RWPE1 (cell line): ENCODE measurements around the gene CRACDL.

Experiments
- CTCF ChIA-PET: fragments of 350-600 bp; sonication (Branson Sonifier 250); formaldehyde crosslinking; extraction: SDS; loops from one replicate; lab custom pipeline; 2021; lab: Yijun Ruan, JAX
- POLR2A ChIA-PET: fragments of 400-600 bp; formaldehyde crosslinking; extraction: SDS; loops from one replicate; lab custom pipeline; 2020; ENCODE audit warnings: antibody characterized with exemption; ENCODE audit not compliant: low non-redundant PET; lab: Yijun Ruan, JAX
- DNase-seq: peaks from one replicate; pipeline ENCODE4 v3.0.0; 2012; ENCODE audit warnings: low spot score
- H3K27ac ChIP-seq: fragments of 450-650 bp; 2 replicates; pipeline ENCODE4 v1.5.1; 2017
- CTCF ChIP-seq: fragments of 450-650 bp; conservative IDR thresholded peaks from 2 replicates; pipeline ENCODE4 v1.5.1; 2017; ENCODE audit warnings: low read depth, mild to moderate bottlenecking

The CRACDL gene

DNA sequence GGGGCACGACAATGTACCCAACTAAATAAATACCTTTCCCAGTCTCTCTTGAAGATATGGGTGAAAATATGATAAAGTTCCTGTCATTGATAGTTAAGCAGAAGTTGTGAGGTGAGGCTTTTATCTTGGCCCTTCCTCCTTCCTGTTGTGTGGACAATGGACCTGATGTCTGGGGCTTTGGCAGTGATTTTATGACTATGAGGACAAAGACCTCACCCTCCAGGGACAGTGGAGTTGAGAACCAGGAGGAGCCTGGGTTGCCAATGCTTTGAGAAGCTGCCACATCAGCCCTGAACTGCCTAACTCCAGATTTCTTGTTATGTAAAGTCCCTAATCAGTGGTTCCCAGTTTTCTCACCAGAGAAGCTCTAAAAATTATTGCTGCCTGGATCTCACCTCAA, 184.3 kb downstream of the CRACDL start:
- DNase-seq = no peak
- H3K27ac ChIP-seq = no peak overlapping the region
- ChIA-PET POLR2A (no interaction called here), CTCF (no interaction called here)
- no peak for TF ChIP-seq CTCF

DNA sequence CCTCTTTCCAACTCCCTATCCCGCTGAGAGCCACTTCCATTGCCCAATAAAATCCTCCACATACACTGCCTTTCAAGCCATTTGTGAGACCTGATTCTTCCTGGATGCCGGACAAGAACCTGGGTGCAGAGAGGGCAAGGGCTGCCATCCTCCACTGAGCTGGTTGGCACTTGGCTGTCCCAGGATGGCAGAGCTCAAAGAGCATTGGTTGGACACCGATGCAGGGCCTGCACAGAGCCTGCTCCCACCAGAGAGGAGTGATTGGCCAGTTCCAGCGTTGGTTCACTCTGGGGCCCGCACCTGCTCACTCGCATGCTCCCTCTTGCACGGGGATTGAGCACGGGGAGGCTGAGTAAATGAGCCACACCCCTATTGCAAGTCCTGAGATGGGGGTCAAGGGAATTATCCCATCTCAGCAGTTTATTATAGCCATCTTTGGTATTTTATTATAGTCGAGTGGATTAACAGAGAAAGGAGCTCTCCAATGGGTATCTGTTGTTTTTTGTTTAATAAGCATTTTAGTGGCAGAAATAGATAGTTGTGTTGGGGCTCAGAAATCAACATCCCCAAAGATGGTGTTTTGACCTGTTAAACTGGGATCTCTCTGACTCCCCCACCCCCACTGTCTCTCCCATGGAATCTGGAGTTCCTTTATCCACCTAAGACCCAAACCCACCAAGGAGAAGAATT, 185.3 kb downstream of the CRACDL start:
- ChIA-PET POLR2A (no interaction called here), CTCF (no interaction called here)
- DNase-seq = no peak
- H3K27ac ChIP-seq = no peak overlapping the region
- TF ChIP-seq CTCF = no peak

GRCh38 chr2:98749066-98749450, 187.0 kb downstream of the CRACDL start:
- CTCF ChIA-PET = no interaction called here
- POLR2A ChIA-PET = no interaction called here
- no peak overlapping the region for H3K27ac ChIP-seq
- TF ChIP-seq CTCF = no peak
- DNase-seq = no peak

- ChIA-PET CTCF (no interaction called here), POLR2A (no interaction called here)
- no peak overlapping the region for H3K27ac ChIP-seq
- DNase-seq = no peak
- TF ChIP-seq CTCF = no peak
Measured at GRCh38 chr2:98748292-98749065, 187.5 kb downstream of the CRACDL start.

DNA sequence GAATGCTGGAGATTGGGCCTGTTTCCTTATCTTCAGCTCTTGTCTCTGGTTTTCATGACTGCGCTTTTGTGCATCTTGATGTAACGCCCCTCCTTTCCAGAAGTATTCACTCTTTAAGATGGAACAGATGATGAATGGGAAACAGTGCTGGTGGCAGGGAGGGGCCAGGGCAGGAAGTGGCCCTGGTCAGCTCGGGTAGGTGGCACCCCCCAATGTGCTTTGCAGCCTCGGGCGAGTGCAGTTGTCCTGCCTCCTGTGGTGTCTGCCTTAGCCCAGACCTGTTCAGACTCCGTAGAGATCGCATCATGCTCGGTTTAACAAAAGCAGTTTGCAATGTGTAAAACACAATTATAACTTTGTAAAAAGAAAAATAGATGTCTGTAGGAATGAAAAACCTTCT, 188.1 kb downstream of the CRACDL start:
- ChIA-PET POLR2A (no interaction called here), CTCF (interaction anchor here (0.7 kb wide), 1 partner anchor 98 kb away, joined by 3 read pairs; no protein-coding TSS in a partner anchor)
- no peak overlapping the region for H3K27ac ChIP-seq
- TF ChIP-seq CTCF = no peak
- DNase-seq = no peak

DNA sequence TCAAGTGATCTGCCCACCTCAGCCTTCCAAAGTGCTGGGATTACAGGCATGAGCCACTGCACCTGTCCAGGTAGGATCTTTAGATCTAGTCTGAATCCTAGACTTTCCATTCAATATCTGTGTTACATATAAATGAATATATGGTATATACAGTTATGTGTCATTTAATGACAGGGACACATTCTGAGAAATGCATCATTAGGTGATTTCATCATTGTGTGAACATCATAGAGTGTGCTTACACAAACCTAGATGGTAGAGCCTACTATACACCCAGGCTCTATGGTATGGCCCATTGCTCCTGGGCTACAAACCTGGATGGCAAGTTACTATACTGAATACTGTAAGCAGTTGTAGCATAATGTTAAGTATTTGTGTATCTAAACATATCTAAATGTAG, 189.6 kb downstream of the CRACDL start:
- H3K27ac ChIP-seq = no peak overlapping the region
- TF ChIP-seq CTCF = no peak
- POLR2A ChIA-PET = no interaction called here
- CTCF ChIA-PET = no interaction called here
- DNase-seq = no peak
